ENCODE data around the gene HOXB6. TPM values are rescaled to one million over a fixed set of nuclear protein-coding genes. Genes with fewer than 3 reads are reported as not detected.

HOXB6 gene
- total RNA-seq, 1 donor from 2014 or later, result not detected

DNA sequence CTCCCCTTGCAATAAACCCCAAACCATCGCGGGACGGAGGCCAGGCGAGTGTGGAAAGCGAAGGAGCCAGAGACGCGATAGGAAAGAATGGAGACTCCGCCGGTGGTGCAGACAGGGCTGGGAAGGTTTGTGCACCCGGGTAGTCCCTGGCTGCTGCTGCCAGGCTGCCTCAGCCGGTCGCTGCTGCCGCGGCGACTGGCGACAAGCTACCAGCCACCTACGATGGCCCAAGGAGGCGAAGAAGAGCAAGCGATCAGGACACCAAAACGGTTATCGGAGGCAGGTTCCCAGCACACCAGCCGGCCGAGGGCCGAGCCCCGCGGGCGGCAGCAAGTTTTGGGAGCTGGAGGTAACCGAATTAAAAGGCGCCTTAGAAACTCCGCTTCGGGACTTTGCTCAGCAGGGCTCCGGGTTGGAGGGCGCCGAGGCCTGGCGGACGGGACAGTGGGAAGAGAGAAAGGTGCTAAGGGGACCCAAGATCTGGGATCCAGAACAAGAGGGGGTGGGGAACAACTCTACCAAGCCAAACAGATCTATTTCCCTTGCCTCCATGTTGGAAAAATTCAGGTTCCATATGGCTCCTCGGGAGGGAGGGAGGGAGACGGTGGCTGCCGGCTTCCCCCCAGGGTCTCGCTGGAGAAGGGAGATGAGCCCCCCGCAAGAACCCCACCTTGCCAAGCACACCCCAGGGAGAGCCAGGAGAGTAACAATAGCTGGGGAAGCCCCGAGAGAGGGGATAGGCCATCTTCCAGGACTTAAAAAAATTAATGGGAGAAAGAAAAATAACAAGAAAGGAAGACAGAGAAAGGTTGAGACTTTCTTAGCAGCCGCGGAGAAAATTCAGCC lies 50.2 kb downstream of the HOXB6 start:
- no peak for DNase-seq (ENCODE audit: low spot score)

DNA sequence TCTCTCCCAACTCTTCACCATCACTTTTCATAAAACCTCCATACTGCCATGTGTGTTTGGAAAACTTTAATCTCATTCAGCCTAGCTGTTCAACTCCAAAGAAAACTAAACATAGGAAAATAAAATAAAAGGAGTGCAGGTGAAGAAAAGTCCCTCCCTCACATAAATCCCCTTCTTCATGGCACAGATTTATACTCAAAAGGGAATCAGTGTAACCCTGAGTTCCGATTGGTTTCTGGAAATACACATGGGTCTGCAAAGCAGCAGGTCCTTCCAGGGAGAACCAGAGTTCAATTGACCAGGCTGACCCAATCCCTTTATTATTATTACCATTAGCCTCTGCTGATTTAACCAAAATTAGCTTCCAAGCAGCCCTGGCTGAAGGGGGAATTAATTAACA lies 51.0 kb downstream of the HOXB6 start:
- no peak for DNase-seq (ENCODE audit: low spot score)

DNA sequence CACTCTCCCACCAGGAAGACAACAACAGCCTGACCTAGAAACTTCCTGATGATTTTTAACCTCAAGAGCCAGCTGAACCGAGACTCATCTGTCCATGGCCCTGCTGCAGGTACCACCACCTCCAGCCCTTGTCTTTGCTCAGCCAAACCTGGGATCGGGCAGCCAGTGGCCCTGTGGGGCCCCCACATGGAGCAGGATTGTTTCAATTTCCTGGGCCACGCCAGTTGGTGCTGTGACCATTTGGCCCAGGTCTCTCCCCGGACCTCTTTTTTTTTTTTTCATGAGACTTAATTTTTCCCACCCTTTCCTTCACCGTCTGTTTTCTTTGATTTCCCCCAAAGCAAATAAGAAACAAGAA lies 51.6 kb downstream of the HOXB6 start:
- DNase-seq (ENCODE audit: low spot score), result no peak

DNA sequence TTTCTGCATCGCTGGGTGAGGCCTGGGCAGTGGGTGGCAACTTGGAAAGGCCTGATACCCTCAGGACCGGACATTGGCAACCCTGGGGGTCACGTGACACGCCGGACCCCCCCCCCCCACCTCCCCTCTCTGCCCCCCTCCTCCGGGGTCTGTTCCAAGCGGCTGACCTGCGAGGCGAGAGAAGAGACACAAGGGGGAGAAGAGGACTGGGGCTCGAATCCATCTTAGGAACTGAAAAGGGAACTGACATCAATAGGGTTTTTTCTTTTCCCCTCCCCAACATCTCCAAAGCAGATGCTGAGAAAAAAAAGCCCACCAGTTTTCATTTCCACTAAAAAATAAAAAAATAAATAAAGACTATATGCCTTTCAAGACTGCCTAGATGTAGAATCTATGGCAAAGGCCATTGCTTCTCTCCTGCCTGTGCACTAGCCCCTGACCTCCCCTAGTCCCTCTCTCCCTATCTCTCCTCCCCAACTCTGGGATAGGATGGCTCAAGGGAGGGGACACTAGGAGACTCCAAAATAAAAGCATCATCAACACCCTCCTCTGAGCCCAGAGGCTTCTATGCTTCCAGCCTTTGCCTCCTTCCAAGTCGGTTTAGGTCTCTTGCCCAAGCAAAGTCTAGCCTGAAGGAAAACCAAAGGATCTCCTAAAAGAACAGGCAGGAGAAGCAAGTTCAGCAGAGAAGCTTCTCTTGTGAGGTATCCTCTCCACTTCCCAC lies 52.2 kb downstream of the HOXB6 start:
- DNase-seq (ENCODE audit: low spot score), result no peak

DNA sequence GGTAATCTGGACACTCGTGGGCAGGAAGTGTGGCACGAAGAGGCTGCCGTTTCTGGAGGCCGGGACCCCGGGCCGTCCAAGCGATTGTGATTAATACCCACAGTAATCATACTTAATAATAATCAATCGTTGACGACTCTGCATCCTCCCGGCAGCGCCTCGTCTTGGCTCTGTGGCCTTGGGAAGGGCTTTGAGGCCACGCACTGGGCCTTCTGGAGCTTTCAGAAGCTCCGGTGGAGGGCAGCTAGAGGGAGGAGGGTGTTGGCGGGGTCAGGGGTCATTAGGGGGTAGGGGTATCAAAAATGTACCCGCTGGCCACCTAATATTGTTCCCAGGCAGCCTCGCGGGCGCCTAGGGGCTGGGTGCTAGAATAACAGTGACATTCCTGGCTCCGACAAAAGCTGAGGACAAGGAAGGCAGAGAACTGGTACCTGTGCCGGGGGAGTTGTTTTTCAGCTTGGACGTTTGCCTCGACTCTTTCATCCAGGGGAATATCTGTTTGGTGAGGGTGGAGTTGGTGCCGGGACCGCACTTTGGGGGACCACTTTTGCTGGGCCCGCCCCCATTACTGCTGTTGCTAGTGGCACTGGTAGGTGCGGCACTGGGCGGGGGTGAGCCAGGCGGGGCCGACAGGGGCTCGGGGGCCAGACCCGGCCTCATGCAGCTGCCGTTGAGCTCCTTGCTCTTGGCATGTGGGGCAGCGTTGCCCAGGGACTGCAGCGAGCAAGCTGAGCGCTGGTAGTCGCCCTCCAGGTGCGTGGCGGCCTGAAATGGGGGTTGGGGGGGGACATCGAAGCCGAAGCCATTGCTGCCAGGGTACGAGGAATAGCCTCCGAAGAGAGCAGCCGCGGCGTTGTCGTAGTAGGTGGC lies 53.0 kb downstream of the HOXB6 start:
- DNase-seq (ENCODE audit: low spot score), result no peak

DNA sequence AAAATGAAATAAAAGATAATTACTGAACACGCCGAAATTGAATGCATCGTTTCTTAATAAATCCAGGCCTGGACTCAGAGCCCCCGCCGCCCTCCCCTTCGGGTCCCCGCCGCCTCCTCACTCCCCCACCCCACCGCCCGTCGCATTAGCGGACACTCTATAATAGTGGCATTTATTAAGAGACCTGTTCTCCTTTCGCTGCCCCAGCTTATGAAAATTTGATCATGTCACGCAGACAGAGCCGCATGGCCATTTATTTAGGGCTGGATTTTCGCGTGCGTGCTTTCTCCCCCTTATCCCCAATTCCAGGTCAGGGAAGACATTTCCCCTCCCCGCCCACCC lies 53.6 kb downstream of the HOXB6 start:
- DNase-seq (ENCODE audit: low spot score), result no peak

DNA sequence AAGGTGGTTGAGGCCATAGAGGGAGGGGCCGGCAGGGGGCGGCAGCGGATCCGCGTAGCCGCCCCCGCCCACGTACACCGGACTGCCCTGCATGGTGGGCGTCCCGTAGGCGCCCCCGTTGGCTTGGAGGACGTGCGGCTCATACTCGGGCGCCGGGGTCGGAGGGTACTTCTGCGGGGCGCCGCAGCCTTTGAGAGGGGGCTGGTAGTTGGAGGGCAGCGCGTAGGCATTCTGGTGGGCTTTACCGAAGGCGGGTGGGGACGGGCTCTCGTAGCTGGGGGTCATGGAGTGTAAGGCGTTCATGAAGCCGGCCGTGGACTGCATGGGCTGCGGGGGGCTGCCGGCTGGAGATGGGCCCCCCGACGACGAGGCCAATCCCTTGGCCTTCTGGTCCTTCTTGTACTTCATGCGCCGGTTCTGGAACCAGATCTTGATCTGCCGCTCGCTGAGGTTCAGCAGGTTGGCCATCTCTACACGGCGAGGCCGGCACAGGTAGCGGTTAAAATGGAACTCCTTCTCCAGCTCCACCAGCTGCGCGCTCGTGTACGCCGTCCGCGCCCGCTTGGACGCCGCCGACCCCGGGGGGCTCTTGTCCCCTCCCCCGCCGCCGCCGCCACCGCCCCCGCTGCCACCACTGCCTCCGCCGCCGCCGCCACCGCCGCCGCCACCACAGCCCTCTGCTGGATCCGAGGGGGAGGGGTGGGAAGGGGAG lies 54.1 kb downstream of the HOXB6 start:
- DNase-seq (ENCODE audit: low spot score), result no peak

DNA sequence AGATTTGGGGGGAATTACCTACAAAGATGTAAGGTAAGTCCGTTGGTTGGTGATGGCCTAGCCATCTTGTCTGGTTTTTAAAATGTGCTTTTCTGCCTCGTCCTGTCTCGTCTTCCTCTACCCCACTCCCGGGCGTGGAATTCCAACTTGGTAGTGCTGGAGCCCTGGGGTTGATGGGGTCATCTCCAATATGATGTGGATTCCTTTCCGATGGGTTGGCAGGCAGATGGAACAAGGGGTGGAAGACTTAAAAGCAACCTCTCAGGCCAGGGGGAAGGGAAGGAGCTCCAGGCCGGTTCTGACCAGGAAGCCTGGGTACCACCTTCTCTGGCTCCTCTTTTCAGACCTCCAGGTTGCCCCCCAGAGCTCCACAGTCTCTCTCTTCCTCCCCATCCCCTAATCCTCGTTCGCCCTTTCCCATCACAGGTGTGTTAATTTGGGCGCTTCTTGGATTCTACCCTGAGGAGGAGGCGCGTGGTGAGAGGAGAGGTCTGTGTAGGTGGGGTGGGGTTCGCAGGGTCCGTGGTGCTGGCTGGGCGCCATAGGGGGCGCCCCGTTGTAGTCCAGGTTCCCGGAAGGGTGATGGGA lies 54.8 kb downstream of the HOXB6 start:
- DNase-seq (ENCODE audit: low spot score), result no peak

DNA sequence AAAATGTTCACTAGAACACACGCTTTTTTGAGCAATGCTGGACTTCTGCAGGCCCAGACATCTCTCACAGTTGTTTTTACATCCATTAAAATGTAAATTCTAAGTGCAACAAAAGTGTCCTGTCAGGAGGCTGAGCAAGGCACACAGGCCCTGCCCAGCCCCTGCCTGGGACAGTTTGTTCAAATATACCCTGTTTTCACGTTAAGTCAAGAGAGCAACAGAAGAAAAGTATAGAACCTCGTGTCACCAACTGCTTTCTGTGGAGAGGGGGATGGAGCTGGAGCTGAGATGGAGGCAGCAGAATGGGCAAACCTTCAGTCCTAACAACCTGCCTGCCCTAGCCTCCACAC lies 55.5 kb downstream of the HOXB6 start:
- DNase-seq (ENCODE audit: low spot score), result no peak

DNA sequence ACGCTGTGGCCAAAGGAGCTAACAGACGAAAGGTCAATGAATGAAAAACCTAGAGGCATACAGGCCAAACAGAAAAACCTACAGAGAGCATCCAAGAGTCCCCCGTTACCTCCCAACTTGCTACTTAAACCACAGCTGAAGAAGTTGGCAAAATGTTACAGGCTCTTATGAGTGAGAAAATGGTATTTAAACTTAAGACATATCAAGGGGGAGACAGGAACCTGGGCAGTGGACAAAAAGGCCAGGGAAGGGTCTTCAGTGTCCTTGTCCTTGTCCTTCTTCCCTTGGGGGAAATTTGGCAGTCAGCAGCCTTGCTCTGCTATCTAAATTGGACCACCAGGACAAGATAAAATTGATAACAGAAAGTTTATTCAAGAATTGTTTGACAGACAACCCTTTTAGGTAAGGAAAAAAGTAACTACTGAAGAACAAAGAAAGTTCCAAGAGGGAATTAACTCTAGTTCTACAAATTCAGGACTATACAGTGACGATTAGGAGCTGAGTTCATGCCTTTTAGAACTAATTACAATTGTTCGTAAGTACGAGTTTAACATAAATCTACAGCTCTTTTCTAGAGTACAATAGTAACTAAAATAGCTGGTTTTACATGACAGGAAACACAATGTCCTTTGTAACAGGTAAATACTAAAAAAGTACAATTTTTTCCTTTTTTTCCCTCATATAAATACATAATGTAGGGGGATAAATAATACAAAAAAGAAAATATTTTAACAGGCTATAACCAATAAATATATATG lies 56.1 kb downstream of the HOXB6 start:
- no peak for DNase-seq (ENCODE audit: low spot score)

DNA sequence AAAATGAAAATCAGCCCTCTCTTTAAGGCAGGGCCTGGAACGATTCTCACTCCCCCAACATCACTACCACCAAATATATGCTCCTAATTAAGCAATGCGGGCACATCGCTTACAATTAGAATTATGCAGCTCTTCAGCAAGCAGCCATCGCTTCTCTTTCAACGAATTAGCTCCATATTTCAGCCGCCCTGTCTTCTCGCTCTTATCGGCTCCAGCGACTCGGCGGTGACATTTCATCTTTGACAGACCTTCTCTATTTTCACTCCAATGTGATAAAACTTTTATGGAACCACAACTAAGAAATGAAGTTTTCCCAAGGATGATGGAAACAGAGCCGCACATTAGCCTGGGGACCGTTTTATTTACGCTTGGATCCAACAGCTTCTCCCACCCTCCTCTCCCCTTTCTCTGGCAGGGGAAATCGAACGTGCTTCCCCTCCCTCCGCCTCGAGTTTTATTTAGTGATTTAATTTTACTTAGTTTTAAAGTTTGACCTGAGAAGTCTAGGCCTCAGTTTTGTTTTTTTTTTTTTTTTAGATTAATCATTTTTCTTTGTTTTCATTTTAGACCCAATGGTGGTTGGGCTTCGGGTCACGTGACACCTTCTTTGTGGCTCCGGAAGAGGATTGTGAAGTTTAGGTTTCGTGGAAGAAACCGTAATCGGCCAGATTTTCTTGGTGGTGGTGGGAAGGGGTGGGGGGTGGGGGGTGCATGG lies 56.8 kb downstream of the HOXB6 start:
- no peak for DNase-seq (ENCODE audit: low spot score)

DNA sequence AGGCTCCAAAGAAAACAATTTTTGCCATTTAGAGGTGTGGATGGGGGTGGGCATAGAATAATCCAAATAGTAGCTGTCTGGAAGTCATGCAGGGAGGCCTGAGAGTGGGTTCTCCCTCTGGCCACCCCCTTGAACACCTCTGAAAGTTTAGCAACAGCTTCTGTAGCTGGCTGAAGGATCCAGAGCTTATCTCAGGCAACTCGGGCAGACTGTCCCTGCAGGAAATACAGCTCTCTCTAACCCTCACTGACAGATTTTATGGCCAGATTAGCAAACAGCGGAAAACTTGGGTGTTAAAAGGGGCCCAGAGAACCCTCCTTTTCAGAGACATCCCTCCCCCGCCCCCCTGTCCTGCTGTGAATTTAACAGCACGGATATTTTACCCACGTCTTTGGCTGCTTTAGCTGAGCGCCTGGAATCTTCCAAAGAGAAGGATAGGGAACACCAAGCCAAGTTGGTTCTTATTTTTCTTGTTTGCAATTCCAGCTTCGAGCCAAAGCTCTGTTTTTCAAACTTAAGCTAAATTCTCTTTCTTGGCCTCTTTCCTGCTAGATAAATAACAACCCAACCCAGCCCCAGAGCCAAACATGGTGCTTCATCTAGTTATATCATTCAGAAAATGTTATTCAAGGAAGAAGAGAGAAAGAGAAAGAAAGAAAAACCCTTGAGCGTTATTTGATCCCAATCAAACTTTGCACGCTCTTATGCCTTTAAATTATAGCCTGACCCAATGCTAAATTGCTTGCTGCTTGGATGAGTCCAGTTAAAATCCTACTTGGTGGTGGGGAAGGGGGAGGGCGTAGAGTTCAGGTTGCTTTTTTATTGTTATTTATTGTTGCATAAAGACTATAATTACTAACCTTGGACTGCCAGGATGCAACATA lies 57.6 kb downstream of the HOXB6 start:
- peak; percentile 90 for DNase-seq (ENCODE audit: low spot score)

DNA sequence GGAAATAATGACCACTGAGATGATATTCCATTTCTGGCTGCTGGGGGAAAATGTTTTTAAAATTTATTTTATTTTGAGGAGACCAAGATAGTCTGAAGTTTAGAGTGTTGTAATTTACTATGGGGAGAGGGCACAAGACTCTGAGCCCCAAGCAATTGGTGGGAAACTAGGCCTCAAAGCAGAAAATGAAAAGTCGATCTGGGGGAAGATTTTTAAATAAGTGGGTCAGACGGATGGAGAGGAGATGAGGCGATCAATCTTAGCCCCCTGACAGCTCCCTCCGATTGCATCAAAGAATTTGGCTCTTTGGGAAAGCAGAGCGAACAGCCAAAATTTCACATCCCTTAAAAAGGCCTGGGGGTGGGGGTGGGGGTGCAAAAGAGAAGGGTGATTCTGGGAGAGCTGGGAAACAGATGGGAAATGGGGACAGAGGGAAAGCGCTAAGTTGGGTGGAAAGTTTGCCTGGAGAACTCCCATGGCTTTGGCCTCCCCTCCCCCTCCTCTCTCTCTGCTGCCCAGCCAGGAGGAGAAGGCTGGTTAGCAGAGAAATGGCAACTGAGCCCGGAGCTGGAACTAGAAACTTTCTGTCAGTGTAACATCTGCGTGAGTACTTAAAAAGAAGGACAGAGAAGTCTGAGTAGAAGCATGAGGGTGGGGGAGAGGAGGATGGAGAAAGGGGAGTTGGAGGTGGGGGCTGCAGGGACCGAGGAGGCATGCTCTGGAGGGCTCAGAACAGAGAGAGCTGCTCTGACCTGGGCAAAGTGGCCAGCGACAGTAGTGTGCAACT lies 58.5 kb downstream of the HOXB6 start:
- DNase-seq (ENCODE audit: low spot score), result no peak

Other genes with a start within 250 kb of the HOXB6 start
- gene SKAP1, start 174.8 kb downstream of the HOXB6 start, total RNA-seq (ENCODE audit: insufficient read depth, low replicate concordance), result not detected
- gene HOXB1, start 74.0 kb downstream of the HOXB6 start, total RNA-seq (ENCODE audit: insufficient read depth, low replicate concordance), result 0.96 TPM
- gene HOXB2, start 59.9 kb downstream of the HOXB6 start, total RNA-seq (ENCODE audit: insufficient read depth, low replicate concordance), result 9.9 TPM
- 3.4 TPM for gene HOXB4, start 26.6 kb downstream of the HOXB6 start, total RNA-seq (ENCODE audit: insufficient read depth, low replicate concordance)
- gene HOXB3, start 14.7 kb downstream of the HOXB6 start, total RNA-seq (ENCODE audit: insufficient read depth, low replicate concordance), result 18.3 TPM
- not detected for gene HOXB5, start 11.2 kb downstream of the HOXB6 start, total RNA-seq (ENCODE audit: insufficient read depth, low replicate concordance)
- 0.96 TPM for gene HOXB7, start 6.0 kb upstream of the HOXB6 start, total RNA-seq (ENCODE audit: insufficient read depth, low replicate concordance)
- not detected for gene HOXB8, start 10.3 kb upstream of the HOXB6 start, total RNA-seq (ENCODE audit: insufficient read depth, low replicate concordance)
- 0.24 TPM for gene HOXB9, start 21.4 kb upstream of the HOXB6 start, total RNA-seq (ENCODE audit: insufficient read depth, low replicate concordance)
- not detected for gene PRAC1, start 117.5 kb upstream of the HOXB6 start, total RNA-seq (ENCODE audit: insufficient read depth, low replicate concordance)
- not detected for gene PRAC2, start 118.2 kb upstream of the HOXB6 start, total RNA-seq (ENCODE audit: insufficient read depth, low replicate concordance)
- gene HOXB13, start 123.8 kb upstream of the HOXB6 start, total RNA-seq (ENCODE audit: insufficient read depth, low replicate concordance), result 0.72 TPM
- gene TTLL6, start 212.2 kb upstream of the HOXB6 start, total RNA-seq (ENCODE audit: insufficient read depth, low replicate concordance), result not detected
- 120 TPM for gene CALCOCO2, start 226.0 kb upstream of the HOXB6 start, total RNA-seq (ENCODE audit: insufficient read depth, low replicate concordance)